Measurements from ENCODE around the gene CPA3.

Gene CPA3

GRCh38 chr3:148865049-148865448, at the start of gene CPA3:
Gene CPA3 (plus strand): TSS chr3:148865296. CDS start chr3:148865308, 12 bp downstream.
- no peak for DNase-seq (ENCODE audit: low read depth)

- no peak for DNase-seq (ENCODE audit: low read depth)
Measured at GRCh38 chr3:148815316-148816110, 49.6 kb upstream of the CPA3 start.

- no peak for DNase-seq (ENCODE audit: low read depth)
Measured at GRCh38 chr3:148816427-148816826, 48.7 kb upstream of the CPA3 start.

- no peak for DNase-seq (ENCODE audit: low read depth)
Measured at GRCh38 chr3:148816981-148817525, 48.0 kb upstream of the CPA3 start.

GRCh38 chr3:148820361-148821245, 44.5 kb upstream of the CPA3 start:
- DNase-seq (ENCODE audit: low read depth), result no peak

GRCh38 chr3:148823026-148823425, 42.1 kb upstream of the CPA3 start:
- no peak for DNase-seq (ENCODE audit: low read depth)

GRCh38 chr3:148825476-148825875, 39.6 kb upstream of the CPA3 start:
- DNase-seq (ENCODE audit: low read depth), result no peak

- DNase-seq (ENCODE audit: low read depth), result no peak
Measured at GRCh38 chr3:148827585-148827984, 37.5 kb upstream of the CPA3 start, which contains the start of gene CPB1. Gene CPB1 (plus strand): TSS chr3:148827811. CDS start chr3:148827824, 13 bp downstream.

- DNase-seq (ENCODE audit: low read depth), result no peak
Measured at GRCh38 chr3:148828136-148828690, 36.9 kb upstream of the CPA3 start.

- DNase-seq (ENCODE audit: low read depth), result no peak
Measured at GRCh38 chr3:148829926-148830325, 35.2 kb upstream of the CPA3 start.

- peak; percentile 20 for DNase-seq (ENCODE audit: low read depth)
Measured at GRCh38 chr3:148833223-148833622, 31.9 kb upstream of the CPA3 start.

GRCh38 chr3:148839805-148840204, 25.3 kb upstream of the CPA3 start:
- no peak for DNase-seq (ENCODE audit: low read depth)

GRCh38 chr3:148840451-148840850, 24.6 kb upstream of the CPA3 start:
- DNase-seq (ENCODE audit: low read depth), result no peak

GRCh38 chr3:148845756-148846395, 19.2 kb upstream of the CPA3 start:
- DNase-seq (ENCODE audit: low read depth), result no peak

- DNase-seq (ENCODE audit: low read depth), result peak; percentile 13
Measured at GRCh38 chr3:148847351-148847750, 17.7 kb upstream of the CPA3 start.

GRCh38 chr3:148848410-148848809, 16.7 kb upstream of the CPA3 start:
- DNase-seq (ENCODE audit: low read depth), result no peak

- DNase-seq (ENCODE audit: low read depth), result no peak
Measured at GRCh38 chr3:148852271-148852992, 12.7 kb upstream of the CPA3 start.

- no peak for DNase-seq (ENCODE audit: low read depth)
Measured at GRCh38 chr3:148853076-148853475, 12.0 kb upstream of the CPA3 start.

GRCh38 chr3:148854061-148854460, 11.0 kb upstream of the CPA3 start:
- no peak for DNase-seq (ENCODE audit: low read depth)

- DNase-seq (ENCODE audit: low read depth), result no peak
Measured at GRCh38 chr3:148856384-148856783, 8.7 kb upstream of the CPA3 start.

GRCh38 chr3:148857316-148857715, 7.8 kb upstream of the CPA3 start:
- no peak for DNase-seq (ENCODE audit: low read depth)

Data from EH (cell line).